SKM-1 (cell line): ENCODE data around the gene OR11H7.
"Not testable (repeated sequence)": the region's sequence is repeated elsewhere in the genome, so short reads cannot be mapped to it uniquely, and the experiment has no call there.

Experiments
- DNase-seq: peaks from one replicate; lab custom pipeline; 2025; ENCODE audit not compliant: unreplicated experiment; lab: John Stamatoyannopoulos, UW

Gene OR11H7

DNA sequence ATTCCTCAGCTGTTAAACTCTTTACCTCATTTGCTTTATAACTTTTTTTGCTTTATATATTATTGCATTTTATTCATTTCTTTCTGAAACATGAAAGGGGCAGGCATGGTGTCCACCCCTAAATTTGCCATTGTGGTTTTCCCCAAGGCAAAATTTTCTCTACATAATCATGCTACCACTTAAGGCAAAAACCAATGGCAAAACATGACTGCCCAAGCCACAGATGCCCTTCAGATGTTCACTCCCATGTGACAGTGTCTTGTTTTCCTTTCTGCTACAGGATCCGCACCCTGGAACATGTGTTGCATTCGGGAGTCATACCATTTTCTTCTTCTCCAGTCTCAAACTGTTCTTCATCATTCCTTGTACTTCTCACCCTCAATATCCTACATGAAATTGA is 48.6 kb downstream of the OR11H7 start:
- DNase-seq, result no peak

GRCh38 chr14:20278414-20278813 is 49.6 kb downstream of the OR11H7 start:
- DNase-seq, result no peak

DNA sequence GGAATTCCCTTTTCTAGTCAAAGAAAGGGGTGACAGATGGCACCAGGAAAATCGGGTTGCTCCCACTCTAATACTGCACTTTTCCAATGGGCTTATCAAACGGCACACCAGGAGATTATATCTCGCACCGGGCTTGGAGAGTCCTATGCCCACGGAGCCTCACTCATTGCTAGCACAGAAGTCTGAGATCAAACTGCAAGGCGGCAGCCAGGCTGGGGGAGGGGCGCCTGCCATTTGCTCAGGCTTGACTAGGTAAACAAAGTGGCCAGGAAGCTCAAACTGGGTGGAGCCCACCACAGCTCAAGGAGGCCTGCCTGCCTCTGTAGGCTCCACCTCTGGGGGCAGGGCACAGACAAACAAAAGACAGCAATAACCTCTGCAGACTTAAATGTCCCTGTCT is 51.5 kb downstream of the OR11H7 start:
- not testable (repeated sequence) for DNase-seq
